ENCODE data around the gene CSH2. TPM values are rescaled to one million over a fixed set of nuclear protein-coding genes. Genes with fewer than 3 reads are reported as not detected.
A peak's percentile ranks its signal among the peaks of the same experiment; 100 is the strongest.

Gene CSH2
- total and polyA plus RNA-seq, 9 of the 15 experiments (the other 6 are each of a cell fraction or from before 2014, with no cell fraction given) = not detected

DNA sequence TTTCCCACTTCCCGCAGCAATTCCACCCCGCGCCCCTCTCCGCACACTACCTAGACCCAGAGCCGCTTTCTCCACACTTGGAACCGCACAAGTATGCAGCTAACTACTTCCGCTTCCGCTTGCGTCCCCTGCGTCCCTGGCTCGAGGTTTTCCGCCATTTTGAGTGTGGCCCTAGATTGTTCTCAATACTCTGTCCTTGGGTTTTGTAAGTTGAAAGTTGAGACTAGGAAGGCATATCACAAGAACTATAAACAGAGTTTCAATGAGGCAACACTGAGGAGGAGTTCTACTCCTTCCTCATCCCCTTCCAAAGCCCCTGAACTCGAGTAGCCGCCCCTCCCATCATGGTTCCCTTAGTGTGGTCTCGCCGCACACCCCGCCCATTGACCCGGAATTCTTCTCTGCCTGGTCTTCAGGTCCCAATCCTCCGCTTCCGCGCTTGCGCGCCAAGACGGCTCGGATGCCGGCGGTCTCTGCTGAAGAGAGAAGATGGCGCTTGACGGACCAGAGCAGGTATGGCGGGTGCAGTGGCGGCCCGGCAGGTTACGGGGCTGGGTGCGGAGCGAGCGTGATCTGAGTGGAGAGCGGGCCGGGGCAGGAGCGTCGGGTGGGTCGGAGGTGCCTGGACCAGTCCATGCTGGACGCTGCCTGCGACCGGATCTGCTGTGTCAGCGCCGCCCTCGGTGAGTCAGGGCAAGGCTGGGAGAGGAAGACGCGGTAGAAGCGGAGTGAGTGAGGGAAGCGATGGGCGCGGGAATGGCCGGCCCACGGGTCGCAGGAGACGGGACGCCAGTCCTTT lies 46.3 kb downstream of the CSH2 start, which contains the start of the genes FTSJ3 and PSMC5 (continued):
- TF ChIP-seq EP400 (IDR thresholded peaks at IDR 0.05) = peak; percentile 97
- no peak for TF ChIP-seq XRCC4 (IDR thresholded peaks at IDR 0.05; ENCODE audit: extremely low read depth, insufficient read depth, insufficient read length)
- TF ChIP-seq, protein P1, sequence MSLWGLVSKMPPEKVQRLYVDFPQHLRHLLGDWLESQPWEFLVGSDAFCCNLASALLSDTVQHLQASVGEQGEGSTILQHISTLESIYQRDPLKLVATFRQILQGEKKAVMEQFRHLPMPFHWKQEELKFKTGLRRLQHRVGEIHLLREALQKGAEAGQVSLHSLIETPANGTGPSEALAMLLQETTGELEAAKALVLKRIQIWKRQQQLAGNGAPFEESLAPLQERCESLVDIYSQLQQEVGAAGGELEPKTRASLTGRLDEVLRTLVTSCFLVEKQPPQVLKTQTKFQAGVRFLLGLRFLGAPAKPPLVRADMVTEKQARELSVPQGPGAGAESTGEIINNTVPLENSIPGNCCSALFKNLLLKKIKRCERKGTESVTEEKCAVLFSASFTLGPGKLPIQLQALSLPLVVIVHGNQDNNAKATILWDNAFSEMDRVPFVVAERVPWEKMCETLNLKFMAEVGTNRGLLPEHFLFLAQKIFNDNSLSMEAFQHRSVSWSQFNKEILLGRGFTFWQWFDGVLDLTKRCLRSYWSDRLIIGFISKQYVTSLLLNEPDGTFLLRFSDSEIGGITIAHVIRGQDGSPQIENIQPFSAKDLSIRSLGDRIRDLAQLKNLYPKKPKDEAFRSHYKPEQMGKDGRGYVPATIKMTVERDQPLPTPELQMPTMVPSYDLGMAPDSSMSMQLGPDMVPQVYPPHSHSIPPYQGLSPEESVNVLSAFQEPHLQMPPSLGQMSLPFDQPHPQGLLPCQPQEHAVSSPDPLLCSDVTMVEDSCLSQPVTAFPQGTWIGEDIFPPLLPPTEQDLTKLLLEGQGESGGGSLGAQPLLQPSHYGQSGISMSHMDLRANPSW (CRISPR knock-in tag; IDR thresholded peaks at IDR 0.05) = peak; percentile 69
- TF ChIP-seq BRD4 (IDR thresholded peaks at IDR 0.05) = 0 out of 2 replicates have a peak, but pooled peaks have one; percentile 27
- TF ChIP-seq, protein P2, sequence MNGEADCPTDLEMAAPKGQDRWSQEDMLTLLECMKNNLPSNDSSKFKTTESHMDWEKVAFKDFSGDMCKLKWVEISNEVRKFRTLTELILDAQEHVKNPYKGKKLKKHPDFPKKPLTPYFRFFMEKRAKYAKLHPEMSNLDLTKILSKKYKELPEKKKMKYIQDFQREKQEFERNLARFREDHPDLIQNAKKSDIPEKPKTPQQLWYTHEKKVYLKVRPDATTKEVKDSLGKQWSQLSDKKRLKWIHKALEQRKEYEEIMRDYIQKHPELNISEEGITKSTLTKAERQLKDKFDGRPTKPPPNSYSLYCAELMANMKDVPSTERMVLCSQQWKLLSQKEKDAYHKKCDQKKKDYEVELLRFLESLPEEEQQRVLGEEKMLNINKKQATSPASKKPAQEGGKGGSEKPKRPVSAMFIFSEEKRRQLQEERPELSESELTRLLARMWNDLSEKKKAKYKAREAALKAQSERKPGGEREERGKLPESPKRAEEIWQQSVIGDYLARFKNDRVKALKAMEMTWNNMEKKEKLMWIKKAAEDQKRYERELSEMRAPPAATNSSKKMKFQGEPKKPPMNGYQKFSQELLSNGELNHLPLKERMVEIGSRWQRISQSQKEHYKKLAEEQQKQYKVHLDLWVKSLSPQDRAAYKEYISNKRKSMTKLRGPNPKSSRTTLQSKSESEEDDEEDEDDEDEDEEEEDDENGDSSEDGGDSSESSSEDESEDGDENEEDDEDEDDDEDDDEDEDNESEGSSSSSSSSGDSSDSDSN (IDR thresholded peaks at IDR 0.05; ENCODE audit: borderline replicate concordance in 1 of 2, low read depth in 2 of 2, low read length in 2 of 2) = peak; percentile 60 to 96; a peak in 3 of 4 replicates
- TF ChIP-seq BCL6 (CRISPR knock-in tag; IDR thresholded peaks at IDR 0.05) = no peak
- TF ChIP-seq SMAD3 (CRISPR knock-in tag; conservative IDR thresholded peaks at IDR 0.05) = 0 out of 2 replicates have a peak, but pooled peaks have one; percentile 40
- 0 out of 2 replicates have a peak, but pooled peaks have one; percentile 44 for TF ChIP-seq ZBTB17 (CRISPR knock-in tag; IDR thresholded peaks at IDR 0.05)
- TF ChIP-seq PML (IDR thresholded peaks at IDR 0.05; ENCODE audit: low read length) = peak; percentile 80
- no peak for TF ChIP-seq STAT5A (IDR thresholded peaks at IDR 0.05; ENCODE audit: borderline replicate concordance, low read length)
- TF ChIP-seq NFXL1 (CRISPR knock-in tag; IDR thresholded peaks at IDR 0.05) = no peak
- peak; percentile 80 for TF ChIP-seq TAF1 (IDR thresholded peaks at IDR 0.05; ENCODE audit: control insufficient read depth, extremely low read depth, insufficient read depth, low read length, severe bottlenecking)
- 0 out of 2 replicates have a peak, but pooled peaks have one; percentile 48 for TF ChIP-seq OTX1 (CRISPR knock-in tag; IDR thresholded peaks at IDR 0.05)
- TF ChIP-seq PRPF4 (IDR thresholded peaks at IDR 0.05; ENCODE audit: insufficient read depth, low read depth, low read length, poor library complexity, severe bottlenecking) = no peak
- TF ChIP-seq CBX2 (IDR thresholded peaks at IDR 0.05; ENCODE audit: insufficient read depth, low read length, poor library complexity, severe bottlenecking) = no peak
- 0 out of 4 replicates have a peak, but pooled peaks have one; percentile 20 to 60 for TF ChIP-seq ETV6 (IDR thresholded peaks at IDR 0.05; ENCODE audit: borderline replicate concordance in 1 of 2, low read depth in 2 of 2, low read length in 1 of 2)
- 0 out of 2 replicates have a peak, but pooled peaks have one; percentile 72 for TF ChIP-seq ETV6 (CRISPR knock-in tag; IDR thresholded peaks at IDR 0.05; ENCODE audit: borderline replicate concordance)
- TF ChIP-seq ZNF79 (CRISPR knock-in tag; IDR thresholded peaks at IDR 0.05; ENCODE audit: low read depth) = no peak
- peak; percentile 63 for TF ChIP-seq TBP (optimal IDR thresholded peaks at IDR 0.05; ENCODE audit: low read depth, low read length)
- peak; percentile 76 for TF ChIP-seq PHF20 (IDR thresholded peaks at IDR 0.05; ENCODE audit: partially characterized antibody)
- TF ChIP-seq TCF7 (IDR thresholded peaks at IDR 0.05; ENCODE audit: borderline replicate concordance) = 0 out of 2 replicates have a peak, but pooled peaks have one; percentile 36
- 0 out of 2 replicates have a peak, but pooled peaks have one; percentile 47 for TF ChIP-seq DDX20 (tag; IDR thresholded peaks at IDR 0.05; ENCODE audit: low read depth)
- no peak for TF ChIP-seq ZNF12 (CRISPR knock-in tag; IDR thresholded peaks at IDR 0.05)

Data from K562 (cell line).